Activated effector memory CD4-positive, alpha-beta T cell treated with anti-CD3 and anti-CD28 coated beads, Interleukin-2, amount 50 U/mL, for 16 hours (primary cell): ENCODE data around the gene SYP.

ENCODE experiments used
- DNase-seq: peaks from one replicate; pipeline ENCODE4 v3.0.0-alpha.2; 2020

The SYP gene

DNA sequence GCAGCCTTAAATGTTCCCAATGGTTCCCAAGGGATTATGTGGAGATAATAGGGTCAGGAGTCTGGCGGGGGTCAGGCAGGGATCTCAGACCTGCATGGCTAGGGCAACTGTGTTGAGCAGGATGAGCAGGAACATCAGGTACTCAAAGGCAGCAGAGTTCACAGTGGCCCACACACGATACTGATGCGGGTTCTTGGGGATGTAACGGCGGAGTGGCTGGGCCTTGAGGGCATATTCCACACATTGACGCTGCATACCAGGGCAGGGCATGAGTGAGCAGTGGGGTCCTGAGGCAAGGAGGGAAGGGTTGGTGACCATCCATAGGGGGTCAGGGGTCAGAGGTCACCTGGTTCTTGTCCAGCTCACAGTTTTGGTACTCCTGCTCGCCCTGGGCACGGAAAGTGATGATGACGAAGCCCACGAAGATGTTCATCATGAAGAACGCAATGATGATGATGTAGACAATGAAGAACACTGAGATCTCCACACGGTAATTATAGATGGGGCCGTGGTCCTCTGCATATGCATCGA, 15.1 kb upstream of the SYP start:
- DNase-seq = no peak

DNA sequence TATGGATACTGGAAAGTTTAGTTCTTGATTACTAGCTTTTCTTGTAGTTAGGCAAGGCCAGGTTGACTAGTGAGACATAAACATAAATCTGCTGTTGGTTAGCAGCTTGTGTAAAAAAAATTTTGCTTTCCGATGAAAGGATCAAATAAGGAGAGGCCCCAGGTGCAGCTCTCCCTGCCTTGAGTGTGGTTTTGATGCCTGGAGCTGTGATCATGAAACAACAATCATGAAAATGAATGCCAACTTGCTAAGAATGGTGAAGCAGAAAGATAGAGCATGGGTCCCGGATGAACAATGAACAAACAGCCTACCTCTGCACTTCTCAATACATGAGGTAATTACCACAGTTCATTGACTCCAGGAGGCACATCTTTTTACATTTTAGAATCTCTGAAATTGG, 14.4 kb upstream of the SYP start:
- DNase-seq = no peak

DNA sequence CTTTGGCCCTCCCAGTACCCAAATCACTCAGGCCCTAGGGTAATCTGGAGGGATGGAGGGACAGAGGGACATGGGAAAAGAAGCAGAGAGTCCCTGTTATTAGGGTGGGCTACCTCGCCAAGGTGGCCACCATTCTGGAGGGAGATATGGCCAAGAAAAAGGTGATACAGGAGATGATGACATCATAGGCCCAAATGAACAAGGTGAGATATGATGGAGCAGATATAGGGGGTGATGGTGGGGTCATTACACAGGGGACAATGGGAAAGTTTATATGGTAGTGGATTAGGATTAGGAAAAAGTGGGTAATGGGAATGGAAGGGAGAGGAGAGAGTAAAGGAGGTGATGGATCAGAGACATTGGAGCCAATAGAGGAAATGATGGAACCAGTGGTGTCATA, 12.9 kb upstream of the SYP start:
- no peak for DNase-seq

DNA sequence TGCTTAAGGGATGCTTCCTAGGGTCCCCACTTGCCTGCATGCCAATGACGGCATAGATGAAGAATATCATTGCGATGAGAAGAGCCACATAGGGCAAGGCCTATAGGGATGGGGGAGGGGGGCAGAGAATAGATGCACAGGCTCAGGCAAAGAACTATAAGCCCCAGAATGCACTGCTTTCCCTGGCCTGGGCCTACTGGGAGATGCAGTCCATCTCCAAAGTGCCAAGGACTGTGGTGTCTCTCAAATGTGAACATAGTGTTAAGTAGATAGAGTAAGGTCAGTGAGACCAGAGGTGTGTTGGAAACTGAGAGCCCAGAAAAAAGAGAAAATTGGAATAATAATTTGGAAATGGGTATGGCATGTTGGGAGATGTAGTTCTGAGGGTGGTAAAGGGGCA, 12.2 kb upstream of the SYP start:
- no peak for DNase-seq

DNA sequence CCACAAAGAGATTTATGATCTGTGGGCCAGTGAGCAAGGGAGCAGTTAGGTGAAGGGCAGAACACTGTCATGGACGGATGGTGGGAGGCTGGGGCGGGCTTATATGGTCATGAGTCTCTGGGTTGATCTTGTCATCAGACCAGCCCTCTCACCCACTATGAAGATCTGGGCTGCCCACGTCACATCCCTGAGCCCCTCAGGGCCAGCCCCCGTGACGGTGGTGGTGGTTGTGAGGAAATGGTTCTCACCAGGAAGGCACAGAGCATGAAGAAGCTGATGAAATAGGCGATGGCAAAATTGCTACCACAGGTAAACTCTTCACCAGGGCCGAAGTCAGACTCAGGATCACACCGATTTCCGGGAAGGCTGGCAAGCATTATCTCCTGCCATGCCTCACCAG, 11.1 kb upstream of the SYP start:
- DNase-seq = no peak

DNA sequence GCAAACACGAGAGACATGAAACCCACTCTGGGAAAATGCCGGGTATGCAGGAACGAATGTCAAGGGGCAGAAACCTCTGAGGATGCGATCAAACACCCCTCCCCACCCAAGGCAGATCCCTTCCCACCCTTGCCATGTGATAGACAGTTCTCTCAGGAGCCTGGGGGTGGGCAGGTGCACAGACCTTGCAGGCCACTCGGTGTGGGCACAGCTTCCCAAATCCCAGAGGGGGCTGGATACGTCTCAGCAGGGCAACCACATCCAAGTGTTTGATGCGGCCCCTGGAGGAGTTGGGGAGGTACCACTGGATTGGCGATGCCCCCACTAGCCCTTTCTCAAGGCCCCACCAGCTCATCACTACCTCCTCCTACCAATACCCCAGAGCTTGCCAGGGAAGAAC, 10.4 kb upstream of the SYP start:
- no peak for DNase-seq

DNA sequence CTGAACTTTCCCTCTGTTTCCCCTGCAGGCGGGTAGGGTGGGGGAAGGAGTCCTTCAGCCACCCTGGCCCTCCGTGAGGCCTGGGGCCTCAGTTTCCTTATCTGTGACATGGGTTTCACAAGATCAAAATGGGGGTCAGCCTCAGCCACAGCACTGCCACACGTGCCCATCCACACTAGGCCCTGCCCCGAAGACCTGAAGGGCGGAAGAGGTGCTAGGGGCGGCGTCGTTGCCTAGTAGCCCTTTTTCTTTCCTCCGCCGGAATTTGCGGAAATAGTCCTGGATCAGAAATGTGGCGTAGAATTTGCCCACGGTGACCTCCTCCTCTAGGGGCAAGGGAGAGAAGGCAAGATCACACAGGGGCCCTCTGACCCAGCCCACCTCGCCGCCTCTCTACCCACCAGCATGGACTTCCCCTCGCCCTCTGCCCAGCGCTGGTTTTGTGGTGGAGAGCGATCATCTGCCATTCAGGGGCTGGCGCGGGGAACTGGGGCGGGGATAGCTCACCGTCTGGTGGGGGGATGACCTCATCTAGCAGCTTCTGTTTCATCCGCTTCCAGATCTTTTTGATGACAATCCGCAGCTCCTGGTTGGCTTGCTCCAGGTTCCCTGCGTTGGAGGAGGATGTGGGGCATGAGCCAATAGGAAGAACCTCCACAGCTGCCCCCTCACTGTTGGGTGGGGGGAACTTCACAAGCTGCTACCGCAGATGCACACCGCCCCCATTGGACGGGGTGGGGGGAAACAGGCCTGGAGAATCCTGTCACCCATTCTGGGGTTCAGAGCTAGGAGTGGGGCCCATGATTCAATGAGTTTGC, 9.7 kb upstream of the SYP start:
- DNase-seq = no peak

DNA sequence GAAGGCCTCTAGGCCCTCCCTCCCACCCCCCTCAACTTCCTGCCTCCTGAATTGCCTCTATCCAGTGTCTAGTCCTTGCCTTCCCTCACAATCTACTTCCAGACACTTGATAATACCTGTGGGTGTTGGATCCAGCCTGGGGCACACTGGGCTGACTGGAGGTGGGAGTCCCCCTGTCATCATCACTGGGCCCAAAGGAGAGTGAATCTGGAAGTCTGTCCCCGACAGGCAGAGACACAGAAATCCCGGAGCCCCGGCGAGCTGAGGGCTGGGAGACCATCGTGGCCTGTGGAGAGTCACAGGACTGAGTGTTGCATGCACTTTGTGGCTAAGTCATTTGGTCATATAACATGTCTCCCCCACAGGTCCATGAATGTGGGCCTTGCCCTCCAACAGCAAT, 8.4 kb upstream of the SYP start:
- DNase-seq = no peak

DNA sequence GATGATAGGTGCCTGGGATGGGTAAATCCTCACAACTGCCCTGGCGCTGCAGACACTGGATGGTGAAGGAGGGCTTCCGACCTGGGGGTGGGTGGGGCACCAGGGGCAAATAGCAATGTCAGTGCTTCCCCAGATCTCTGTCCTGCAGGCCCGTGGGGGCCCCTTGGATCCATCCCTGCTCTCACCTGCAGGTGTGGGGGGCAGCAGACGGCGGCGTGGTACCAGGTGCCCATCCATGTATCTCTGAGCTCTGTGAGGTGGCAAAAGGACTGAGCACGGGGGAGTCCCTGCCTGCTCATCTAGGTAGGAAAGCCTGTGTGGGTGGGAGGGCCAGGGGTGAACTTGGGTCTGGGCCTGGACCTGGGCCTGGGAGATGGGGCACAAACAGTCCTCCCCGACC, 6.5 kb upstream of the SYP start:
- DNase-seq = no peak

DNA sequence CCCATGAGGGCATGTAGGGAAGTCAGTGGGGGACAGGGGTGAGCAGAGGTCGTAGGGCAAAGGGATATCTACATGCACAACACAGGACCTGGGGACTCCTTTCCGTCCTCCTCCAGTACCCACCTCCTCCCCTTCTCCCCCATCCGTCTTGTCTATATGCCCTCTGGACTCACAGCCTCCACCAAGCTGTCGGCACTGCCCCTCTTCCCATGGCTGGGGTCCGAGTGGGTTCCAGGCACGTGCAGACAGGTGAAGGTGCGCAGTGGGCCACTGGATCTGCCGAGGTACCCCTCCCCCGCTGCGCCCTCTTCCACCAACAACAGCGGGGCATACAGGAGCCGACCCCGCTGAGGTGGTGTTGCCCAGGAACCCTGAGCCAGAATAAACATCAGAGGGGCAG, 5.5 kb upstream of the SYP start:
- no peak for DNase-seq

DNA sequence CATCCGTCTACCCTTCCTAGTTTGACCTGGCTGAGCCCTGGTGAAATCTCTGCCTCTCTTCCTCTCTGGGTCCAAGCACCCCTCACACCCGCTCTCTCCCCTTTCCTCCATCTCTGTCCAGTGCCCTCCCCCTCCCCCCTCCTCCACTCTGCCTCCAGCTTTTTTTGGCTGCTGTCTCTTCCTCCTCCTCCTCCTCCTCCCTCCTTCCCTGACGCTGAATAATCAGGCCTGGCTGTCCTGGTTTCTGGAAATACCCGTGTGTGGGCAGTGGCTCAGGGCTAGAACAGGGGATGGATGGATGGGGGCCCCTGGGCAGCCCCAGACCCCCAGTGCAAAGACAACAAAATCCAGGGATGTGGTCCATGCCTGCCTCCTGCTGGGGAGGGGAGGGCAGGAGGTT, 4.7 kb upstream of the SYP start:
- DNase-seq = no peak

DNA sequence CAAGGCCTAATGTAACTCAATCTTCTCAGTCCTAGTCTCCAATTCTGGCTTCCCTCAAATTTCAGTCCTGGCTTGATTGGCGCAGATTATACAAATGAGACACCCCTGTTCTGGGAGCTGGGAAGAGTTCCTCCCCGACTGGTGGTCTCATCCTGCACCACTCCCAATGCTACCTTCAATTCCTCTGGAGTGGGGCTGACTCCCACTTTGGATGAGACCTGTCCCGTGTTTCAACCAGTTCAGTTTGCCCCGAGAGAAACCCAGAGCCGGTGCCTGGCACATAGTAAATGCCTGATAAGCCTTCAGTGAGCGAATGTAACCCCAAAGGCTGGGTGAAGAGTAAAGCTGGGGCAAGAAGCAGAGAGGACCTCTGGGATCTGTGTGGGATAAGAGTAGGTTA, 4.0 kb upstream of the SYP start:
- DNase-seq = no peak

DNA sequence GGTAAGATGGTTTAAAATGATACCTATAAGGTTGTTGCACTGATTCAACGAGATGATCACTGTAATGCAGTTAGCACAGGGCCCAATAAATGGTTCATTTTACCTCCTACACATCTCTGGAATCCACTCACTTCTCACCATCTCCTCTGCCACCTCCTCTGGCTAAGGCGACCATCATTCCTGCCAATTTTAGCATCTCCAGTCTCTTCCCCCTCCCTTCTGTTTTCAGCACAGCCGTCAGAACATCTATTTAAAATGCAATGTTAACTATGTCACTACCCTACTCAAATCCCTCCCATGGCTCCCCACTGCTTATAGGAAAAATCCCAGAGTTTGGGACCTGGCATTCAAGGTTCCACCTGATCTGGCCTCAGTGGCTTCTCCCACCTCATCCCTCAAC, 3.5 kb upstream of the SYP start:
- DNase-seq = no peak

DNA sequence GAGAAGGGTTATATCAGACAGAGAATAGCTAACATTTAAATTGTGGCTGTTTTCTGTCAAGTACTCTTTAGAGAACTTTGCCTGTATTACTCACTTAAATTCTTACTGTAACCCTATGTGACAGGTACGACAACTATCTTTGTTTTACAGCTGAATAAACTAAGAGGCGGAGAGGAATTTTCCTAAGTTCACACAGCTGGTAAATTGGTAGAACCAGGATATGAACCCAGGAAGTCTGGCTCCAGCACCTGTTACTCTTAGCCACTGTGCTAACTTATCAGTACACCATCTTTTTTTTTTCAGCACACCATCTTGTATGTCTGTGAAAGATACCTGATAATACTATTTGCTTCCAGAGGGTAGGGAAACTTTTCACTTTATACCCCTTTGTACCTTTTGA, 2.0 kb upstream of the SYP start:
- DNase-seq = no peak

DNA sequence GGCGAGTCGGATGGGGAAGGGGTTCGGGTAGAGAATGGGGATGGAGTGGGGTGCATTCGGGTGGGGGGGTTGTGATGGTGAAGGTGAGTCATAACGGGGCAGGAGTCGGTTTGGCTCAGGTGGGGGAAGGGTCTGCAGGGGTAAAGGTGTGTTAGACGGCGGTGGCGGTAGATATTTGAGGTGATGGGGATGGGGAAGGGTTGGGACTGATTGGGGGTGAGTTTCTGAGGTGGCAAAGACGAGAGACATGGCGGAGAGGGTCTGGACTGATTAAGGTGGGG, 738 bp downstream of the SYP start:
- DNase-seq = no peak

DNA sequence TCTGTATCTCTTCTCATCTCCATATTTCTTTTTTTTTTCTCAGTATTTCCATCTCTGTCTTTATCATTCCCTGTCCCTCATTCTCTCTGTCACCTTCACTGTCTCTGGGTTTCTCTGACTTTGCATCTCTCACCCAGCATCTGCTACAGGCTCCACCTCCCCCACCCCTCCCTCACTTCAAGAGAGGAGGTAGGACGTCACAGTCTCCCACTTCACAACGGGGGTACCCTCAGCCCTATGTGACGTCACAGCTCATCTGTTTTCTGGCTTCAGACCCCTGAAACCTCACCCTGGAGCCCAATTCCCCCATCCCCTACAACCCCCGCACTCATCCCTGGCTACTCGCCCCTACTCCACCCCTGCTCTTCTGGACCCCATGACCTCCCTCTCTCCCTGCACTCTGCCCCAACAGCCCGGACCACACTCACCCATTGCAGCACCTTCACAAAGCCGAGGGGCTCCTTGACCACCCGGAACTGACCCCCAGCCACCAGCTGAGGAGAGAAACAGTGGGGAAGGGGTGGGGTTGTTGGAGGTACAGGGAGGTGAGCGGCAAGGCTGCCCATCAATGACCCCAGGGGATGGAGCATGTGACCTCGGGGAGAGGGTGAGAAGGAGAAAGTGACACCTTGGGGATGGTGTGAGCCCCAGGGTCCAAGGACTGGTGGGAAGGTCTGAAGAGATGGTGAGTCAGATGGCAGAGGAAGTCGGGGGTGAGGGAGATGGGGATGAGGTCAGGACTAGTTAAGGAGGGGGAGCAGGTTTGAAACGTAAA, 1.3 kb downstream of the SYP start:
- no peak for DNase-seq

DNA sequence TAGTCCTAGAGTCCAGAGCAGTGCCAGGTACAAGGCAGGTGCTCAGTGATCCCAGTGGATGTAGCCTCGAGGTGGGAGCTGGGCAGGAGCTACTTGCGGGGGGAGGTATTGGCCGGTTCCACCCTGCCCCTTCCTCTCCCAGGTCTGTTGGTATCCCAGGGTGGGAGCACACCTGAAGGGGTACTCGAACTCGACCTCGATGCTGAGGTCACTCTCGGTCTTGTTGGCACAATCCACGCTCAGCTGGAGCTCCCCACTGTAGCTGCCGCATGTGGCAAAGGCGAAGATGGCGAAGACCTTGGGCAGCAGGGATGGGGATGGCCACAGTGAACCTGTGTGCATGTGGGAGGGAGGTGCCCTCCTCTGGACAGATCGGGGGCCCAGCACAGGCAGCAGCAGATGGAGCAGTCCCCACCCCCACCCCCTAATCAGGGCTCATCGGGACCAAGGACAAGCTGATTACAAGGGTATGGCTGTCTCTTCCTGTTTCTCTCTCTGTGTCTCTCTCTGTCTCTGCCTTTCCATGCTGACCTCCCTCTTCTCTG, 2.4 kb downstream of the SYP start:
- DNase-seq = no peak

DNA sequence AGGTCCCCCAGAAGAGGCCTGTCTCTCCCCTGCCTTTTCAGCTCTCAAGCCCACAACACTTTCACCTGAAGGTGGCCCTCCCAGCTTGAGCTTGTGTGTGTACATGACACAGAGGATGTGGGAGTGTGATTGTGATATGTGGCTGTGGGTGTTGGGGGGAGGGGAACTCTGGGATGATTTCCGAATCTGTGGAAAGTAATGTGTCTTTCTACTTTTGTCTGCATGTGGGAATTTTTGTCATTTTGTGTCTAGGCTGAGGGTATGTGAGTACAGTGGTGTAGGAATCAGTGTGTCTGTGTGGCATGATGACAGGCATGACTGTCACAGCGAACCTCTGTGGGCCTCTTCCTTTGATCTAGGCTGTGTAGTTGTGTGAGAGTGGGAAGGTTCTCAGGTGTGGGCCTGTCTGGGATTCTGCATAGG, 6.4 kb downstream of the SYP start:
- no peak for DNase-seq

DNA sequence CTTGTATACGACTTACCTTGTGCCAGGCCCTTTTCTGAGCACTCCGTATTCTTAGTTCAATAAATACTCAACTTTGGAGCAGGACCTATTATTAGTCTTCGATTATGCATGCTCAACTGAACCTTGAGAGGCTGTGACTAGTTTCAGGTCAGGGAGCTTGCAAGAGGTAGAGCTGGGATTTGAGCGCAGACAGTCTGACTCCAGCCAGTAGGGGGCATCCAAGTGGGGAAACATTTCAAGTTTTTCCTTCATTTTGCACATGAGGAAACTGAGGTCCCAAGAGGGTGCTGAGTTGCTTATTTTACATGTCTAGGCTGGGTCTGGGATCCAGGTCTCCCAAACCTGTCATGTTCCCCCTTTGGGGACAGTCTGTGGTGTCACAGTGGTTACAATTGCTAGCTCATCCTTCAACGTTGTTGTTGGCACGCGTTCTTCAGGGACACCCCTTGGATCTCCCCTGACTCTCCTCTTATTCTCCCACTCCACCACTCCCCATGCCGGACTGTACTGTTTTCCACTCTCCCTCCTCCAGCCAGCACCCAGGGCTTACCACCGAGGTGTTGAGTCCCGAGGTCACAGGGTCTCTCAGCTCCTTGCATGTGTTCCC, 7.2 kb downstream of the SYP start:
- DNase-seq = peak; percentile 66

DNA sequence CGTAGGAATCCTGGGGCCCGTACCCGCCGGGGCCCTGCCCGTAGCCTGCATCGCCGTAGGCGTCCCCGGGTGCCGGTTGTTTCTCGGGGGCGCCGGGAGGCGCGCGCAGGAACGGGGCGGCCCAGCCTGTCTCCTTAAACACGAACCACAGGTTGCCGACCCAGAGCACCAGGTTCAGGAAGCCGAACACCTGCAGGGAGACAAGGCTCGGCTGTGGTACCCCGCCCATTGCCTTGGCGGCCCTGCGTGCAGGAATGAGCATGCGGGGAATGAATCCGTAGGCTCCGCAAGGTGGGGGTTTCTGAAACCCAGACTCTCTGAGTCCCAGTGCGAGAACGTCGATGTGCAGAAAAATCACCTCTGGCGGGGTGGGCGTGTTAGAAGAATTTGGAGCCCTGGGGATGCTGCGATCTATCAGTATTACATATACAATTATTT, 8.4 kb downstream of the SYP start:
- DNase-seq = no peak

DNA sequence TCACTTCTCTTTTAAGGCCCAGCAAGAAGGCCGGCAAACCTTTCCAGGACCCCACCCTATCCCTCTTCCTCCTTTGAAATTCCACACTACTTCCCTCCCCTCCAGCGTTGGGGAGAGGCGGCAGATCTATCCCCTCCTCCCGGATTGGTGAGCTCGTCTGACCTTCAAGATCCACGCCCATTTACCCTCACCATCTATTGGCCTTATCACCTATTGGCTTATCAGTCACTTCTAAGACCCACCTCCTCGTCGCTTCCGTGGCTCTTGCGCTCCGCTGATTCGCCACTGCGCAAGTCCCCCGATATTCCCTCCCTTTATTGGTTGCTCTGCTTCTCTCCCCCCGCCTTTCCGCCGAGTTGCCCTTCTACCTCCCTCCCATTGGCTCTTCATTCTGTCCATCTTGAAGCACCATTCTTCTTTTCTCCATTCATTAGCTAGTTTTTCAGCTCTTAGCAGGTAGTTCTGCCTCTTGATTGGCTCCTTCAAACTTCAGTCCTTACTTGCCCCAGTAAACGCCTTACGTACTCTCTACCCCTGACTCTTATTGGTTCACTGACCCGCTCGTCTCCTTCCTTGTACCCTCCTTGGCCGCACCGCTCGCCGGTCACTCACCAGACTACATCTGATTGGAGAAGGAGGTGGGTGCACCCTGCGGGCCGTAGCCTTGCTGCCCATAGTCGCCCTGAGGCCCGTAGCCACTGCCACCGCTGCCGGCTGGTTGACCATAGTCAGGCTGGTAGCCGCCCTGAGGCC, 9.0 kb downstream of the SYP start:
- DNase-seq = peak; percentile 93

DNA sequence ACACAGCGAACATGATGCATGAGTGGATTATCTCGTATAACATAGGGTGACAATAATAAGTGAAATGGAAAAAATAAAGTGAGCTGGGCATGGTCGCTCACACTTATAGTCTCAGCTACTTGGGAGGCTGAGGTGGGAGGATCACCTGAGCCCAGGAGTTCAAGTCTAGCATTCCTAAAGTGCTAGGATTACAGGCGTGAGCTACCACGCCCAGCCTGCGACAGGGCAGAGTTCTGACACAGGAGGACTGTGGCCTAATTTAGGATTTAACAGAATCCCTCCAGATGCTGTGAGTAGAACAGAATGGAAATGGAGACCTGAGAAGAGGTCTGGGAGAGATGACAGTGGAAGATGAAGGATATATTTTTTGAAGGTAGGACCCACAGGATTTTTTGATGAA, 10.4 kb downstream of the SYP start:
- DNase-seq = no peak

DNA sequence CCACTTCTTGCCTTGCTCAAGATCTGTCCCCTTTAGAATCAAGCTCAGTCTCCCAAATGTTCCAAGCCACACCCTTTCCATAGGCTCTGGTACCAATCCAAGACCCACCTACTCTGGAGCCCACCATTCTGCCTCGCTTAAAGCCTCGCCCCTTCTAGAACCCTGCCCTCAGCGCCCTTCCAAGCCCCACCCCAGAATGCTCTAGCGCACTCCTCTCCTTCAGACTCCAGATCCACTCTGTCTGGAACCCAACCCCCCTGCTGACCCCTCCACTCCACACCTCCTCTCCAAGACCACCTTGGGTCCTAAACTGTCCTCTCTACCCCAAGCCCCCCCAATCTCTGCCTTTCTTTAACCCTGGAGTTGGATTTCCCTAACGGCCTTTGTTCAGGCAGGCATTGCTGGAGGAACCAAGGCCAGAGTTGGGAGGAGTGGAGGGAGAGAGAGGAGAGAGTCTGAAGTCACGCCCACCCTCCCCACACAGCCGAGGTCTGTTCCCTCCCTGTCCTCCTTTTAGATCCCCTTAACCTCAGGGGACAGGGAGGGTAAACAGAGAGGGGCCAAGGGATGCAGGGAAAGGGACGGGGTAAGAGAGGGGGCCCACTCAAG, 11.4 kb downstream of the SYP start:
- no peak for DNase-seq
